Measurements from ENCODE around the gene LMX1A. TPM values are rescaled to one million over a fixed set of nuclear protein-coding genes. Genes with fewer than 3 reads are reported as not detected.

Gene LMX1A
- total RNA-seq, 4 donors from 2014 or later = 1.1 to 2.5 (median 1.8) TPM

- no peak for TF ChIP-seq POLR2A (IDR thresholded peaks at IDR 0.05)
- TF ChIP-seq CTCF (IDR thresholded peaks at IDR 0.05) = no peak
- Histone ChIP-seq H3K4me3 (no peak overlapping the region), H3K9me3 (peaks cover 0 to 6% (median 0%) of the 10 kb centered on the region in 4 donors), H3K27ac (no peak overlapping the region), H3K36me3 (no peaks in the 10 kb centered on the region), H3K27me3 (no peaks in the 10 kb centered on the region), H3K4me1 (no peaks in the 10 kb centered on the region)
- DNase-seq = no peak
Observed at GRCh38 chr1:165185161-165185889, 171.2 kb downstream of the LMX1A start.

GRCh38 chr1:165182975-165183374 lies 173.5 kb downstream of the LMX1A start:
- H3K27me3 ChIP-seq = no peaks in the 10 kb centered on the region
- H3K36me3 ChIP-seq = no peaks in the 10 kb centered on the region
- H3K4me3 ChIP-seq = no peak overlapping the region
- TF ChIP-seq CTCF (IDR thresholded peaks at IDR 0.05) = no peak
- no peak for TF ChIP-seq POLR2A (IDR thresholded peaks at IDR 0.05)
- H3K27ac ChIP-seq = no peak overlapping the region
- DNase-seq = no peak
- H3K4me1 ChIP-seq = no peaks in the 10 kb centered on the region
- H3K9me3 ChIP-seq = peaks cover 0 to 6% (median 0%) of the 10 kb centered on the region in 4 donors

GRCh38 chr1:165179306-165179705 lies 177.2 kb downstream of the LMX1A start:
- no peak overlapping the region for H3K27ac ChIP-seq
- H3K36me3 ChIP-seq = no peaks in the 10 kb centered on the region
- H3K27me3 ChIP-seq = no peaks in the 10 kb centered on the region
- no peak for TF ChIP-seq POLR2A (IDR thresholded peaks at IDR 0.05)
- TF ChIP-seq CTCF (IDR thresholded peaks at IDR 0.05) = no peak
- H3K9me3 ChIP-seq = peaks cover 0 to 6% (median 0%) of the 10 kb centered on the region in 4 donors
- H3K4me1 ChIP-seq = no peaks in the 10 kb centered on the region
- no peak overlapping the region for H3K4me3 ChIP-seq
- DNase-seq = no peak

- Histone ChIP-seq H3K36me3 (no peaks in the 10 kb centered on the region), H3K9me3 (no peaks in the 10 kb centered on the region), H3K27me3 (no peaks in the 10 kb centered on the region), H3K4me1 (no peaks in the 10 kb centered on the region), H3K4me3 (no peak overlapping the region), H3K27ac (no peak overlapping the region)
- no peak for TF ChIP-seq CTCF (IDR thresholded peaks at IDR 0.05)
- TF ChIP-seq POLR2A (IDR thresholded peaks at IDR 0.05) = no peak
- no peak for DNase-seq
Observed at GRCh38 chr1:165174491-165174890, 182.0 kb downstream of the LMX1A start.

- Histone ChIP-seq H3K4me1 (no peaks in the 10 kb centered on the region), H3K9me3 (no peaks in the 10 kb centered on the region), H3K27ac (no peak overlapping the region), H3K27me3 (no peaks in the 10 kb centered on the region), H3K36me3 (no peaks in the 10 kb centered on the region), H3K4me3 (no peak overlapping the region)
- DNase-seq = no peak
- TF ChIP-seq CTCF (IDR thresholded peaks at IDR 0.05) = no peak
- no peak for TF ChIP-seq POLR2A (IDR thresholded peaks at IDR 0.05)
Observed at GRCh38 chr1:165173818-165174217, 182.7 kb downstream of the LMX1A start.

Data from Peyer's patch (tissue), 4 donors.